Measurements from ENCODE around the gene TBCCD1. TPM values are rescaled to one million over a fixed set of nuclear protein-coding genes. Genes with fewer than 3 reads are reported as not detected.

The TBCCD1 gene
- total and polyA plus RNA-seq, 2 experiments from 2014 or later = 5.8 to 16.7 TPM

- TF ChIP-seq ETS1 (IDR thresholded peaks at IDR 0.05) (no peak), ZNF331 (CRISPR knock-in tag; IDR thresholded peaks at IDR 0.05; ENCODE audit: low read depth) (no peak), POLR2AphosphoS5 (IDR thresholded peaks at IDR 0.05; ENCODE audit: low read depth) (no peak), ZNF114 (CRISPR knock-in tag; IDR thresholded peaks at IDR 0.05) (no peak), REST (IDR thresholded peaks at IDR 0.05; ENCODE audit: unreplicated experiment) (no peak), EZH2 (IDR thresholded peaks at IDR 0.05; ENCODE audit: low read depth, unreplicated experiment) (no peak), NANOG (IDR thresholded peaks at IDR 0.05; ENCODE audit: borderline replicate concordance) (no peak), EZH2phosphoT487 (IDR thresholded peaks at IDR 0.05; ENCODE audit: unreplicated experiment) (no peak), JUNB (IDR thresholded peaks at IDR 0.05; ENCODE audit: unreplicated experiment) (no peak), CREB1 (CRISPR knock-in tag; IDR thresholded peaks at IDR 0.05; ENCODE audit: low read depth) (no peak)
These were observed 21.5 kb upstream of the TBCCD1 start (continued) for GRCh38 chr3:186588632-186589031.

- Histone ChIP-seq H3K27me3 (ENCODE audit: insufficient read depth) (no peaks in the 10 kb centered on the region), H3K27ac (ENCODE audit: low read depth) (no peak overlapping the region), H4K20me1 (replicated peaks; ENCODE audit: insufficient read depth) (no peaks in the 10 kb centered on the region), H3K4me3 (no peak overlapping the region), H3K36me3 (ENCODE audit: insufficient read depth) (peaks cover 21% of the 10 kb centered on the region), H3K79me2 (replicated peaks; ENCODE audit: insufficient read depth) (no peaks in the 10 kb centered on the region), H3K4me2 (no peak overlapping the region), H2AFZ (no peak overlapping the region), H3F3A (replicated peaks; ENCODE audit: low read depth) (no peaks in the 10 kb centered on the region), H3K9me2 (ENCODE audit: insufficient read depth) (no peaks in the 10 kb centered on the region), H3K4me1 (ENCODE audit: insufficient read depth) (no peaks in the 10 kb centered on the region)
- no peak overlapping the region for H3K27ac Mint-ChIP-seq
- no peaks in the 10 kb centered on the region for H3K4me1 Mint-ChIP-seq
- H3K36me3 Mint-ChIP-seq (ENCODE audit: low read depth) = peaks cover 28% of the 10 kb centered on the region
- DNase-seq (ENCODE audit: low spot score) (no peak), ATAC-seq (no peak)
- no peaks in the 10 kb centered on the region for H3K9me3 Mint-ChIP-seq
- TF ChIP-seq CREB1 (CRISPR knock-in tag; IDR thresholded peaks at IDR 0.05; ENCODE audit: low read depth) (no peak), ZNF462 (CRISPR knock-in tag; IDR thresholded peaks at IDR 0.05) (no peak), ZNF331 (CRISPR knock-in tag; IDR thresholded peaks at IDR 0.05; ENCODE audit: low read depth) (no peak), STAT1 (IDR thresholded peaks at IDR 0.05; ENCODE audit: unreplicated experiment) (no peak)
- no peak overlapping the region for H3K4me3 Mint-ChIP-seq
- H3K27me3 Mint-ChIP-seq (ENCODE audit: insufficient read depth, low read depth, poor library complexity) = no peaks in the 10 kb centered on the region
These were observed 20.0 kb upstream of the TBCCD1 start for GRCh38 chr3:186587183-186587582.

Measured in GM23338 (cell line).